ENCODE measurements around the gene NME9. TPM values are rescaled to one million over a fixed set of nuclear protein-coding genes. Genes with fewer than 3 reads are reported as not detected.

NME9 gene
- total RNA-seq, 4 donors from 2014 or later, result 1.3 to 5.0 TPM; not detected in 2

DNA sequence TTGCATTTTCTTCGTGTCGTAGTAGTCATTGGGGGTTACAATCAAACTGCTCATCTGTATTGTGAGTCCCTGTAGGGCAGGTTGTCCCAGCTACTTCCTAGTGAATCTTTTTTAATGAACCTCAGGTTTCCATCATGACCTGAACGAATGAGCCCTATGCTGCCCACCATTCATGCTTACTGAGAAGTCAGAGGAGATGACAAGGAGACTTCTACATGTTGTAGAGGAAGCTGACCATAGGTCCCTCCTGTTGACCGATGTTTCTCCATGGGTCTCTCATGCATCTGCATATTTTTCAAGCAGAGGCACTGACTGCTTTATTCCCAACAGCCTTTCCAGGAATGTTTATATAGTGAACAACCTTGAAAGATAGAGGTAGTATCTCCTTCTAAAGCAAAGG lies 5.0 kb upstream of the NME9 start:
- Histone ChIP-seq H3K4me1 (peaks cover 0 to 8% of the 10 kb centered on the region in 2 donors), H3K9me3 (no peaks in the 10 kb centered on the region), H3K27me3 (no peaks in the 10 kb centered on the region), H3K27ac (no peak overlapping the region), H3K36me3 (no peaks in the 10 kb centered on the region), H3K4me3 (no peak overlapping the region)
- intact Hi-C loops (cut with DNase I; ENCODE audit: low total_unique reads), result loop anchor here (10.0 kb wide), 1 partner anchor 70 kb away; no protein-coding TSS in a partner anchor
- TF ChIP-seq, protein P1, sequence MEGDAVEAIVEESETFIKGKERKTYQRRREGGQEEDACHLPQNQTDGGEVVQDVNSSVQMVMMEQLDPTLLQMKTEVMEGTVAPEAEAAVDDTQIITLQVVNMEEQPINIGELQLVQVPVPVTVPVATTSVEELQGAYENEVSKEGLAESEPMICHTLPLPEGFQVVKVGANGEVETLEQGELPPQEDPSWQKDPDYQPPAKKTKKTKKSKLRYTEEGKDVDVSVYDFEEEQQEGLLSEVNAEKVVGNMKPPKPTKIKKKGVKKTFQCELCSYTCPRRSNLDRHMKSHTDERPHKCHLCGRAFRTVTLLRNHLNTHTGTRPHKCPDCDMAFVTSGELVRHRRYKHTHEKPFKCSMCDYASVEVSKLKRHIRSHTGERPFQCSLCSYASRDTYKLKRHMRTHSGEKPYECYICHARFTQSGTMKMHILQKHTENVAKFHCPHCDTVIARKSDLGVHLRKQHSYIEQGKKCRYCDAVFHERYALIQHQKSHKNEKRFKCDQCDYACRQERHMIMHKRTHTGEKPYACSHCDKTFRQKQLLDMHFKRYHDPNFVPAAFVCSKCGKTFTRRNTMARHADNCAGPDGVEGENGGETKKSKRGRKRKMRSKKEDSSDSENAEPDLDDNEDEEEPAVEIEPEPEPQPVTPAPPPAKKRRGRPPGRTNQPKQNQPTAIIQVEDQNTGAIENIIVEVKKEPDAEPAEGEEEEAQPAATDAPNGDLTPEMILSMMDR (IDR thresholded peaks at IDR 0.05), result no peak
- no peak for TF ChIP-seq POLR2A (IDR thresholded peaks at IDR 0.05)
- no peak for DNase-seq

DNA sequence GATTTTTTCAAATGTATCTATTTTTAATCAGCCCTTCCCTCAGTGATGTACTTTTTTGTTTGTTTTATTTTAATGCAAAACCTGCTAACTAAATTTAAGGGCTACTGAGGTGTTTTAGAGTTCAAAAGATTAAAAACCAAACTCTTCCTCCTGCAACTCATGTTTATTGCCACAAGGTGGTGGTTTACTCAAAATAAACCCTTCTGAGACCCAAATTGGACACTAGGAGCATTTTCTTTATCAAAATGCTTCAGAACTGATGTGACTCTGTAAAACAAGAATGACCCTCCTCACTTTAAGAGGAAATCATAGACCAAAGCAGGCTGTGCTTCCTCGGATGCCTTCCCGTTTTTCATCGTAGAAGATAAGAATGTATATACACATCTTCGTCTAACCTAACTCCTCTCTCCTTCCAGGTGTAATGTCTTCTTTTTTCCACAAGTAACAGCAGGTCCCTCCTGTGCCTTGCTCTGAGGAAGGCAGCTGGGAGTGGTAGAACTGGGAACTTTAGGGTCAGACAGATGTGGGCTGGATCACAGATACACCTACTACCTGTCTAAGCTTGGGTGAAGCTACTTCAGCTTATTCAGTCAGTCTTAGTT lies 2.9 kb upstream of the NME9 start:
- intact Hi-C loops (cut with DNase I; ENCODE audit: low total_unique reads), result loop anchor here (10.0 kb wide), 1 partner anchor 72 kb away; no protein-coding TSS in a partner anchor
- DNase-seq, result no peak

DNA sequence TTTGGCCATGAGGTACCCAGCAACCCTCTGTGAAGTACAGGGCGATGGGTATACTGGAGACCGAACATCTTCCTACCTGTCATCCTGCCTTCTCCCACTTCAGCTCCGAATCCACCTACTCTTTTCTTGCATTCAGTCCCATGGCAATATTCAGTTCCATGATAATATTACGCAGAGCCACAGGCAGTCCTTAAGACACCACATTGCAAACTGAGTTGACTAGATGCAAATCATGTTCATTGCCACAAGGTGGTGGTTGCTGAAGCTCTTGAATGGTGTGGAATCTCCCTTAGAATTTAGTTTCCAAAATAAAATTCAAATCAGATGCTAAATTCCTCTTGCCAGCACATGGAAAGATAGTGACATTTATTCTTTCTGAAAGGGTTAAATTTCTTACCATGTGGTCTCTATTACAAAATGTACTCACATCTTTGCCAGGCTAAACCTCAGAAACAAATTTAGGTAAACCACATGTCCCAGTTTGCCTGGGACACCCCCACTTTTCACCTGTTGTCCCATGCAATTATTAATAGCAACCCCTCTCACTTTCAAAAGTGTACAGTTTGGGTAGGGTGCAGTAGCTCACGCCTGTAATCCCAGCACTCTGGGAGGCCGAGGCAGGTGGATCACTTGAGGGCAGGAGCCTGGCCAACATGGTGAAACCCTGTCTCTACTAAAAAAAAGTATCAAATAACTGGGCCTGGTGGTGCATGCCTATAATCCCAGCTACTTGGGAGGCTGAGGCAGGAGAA lies 1.7 kb upstream of the NME9 start:
- TF ChIP-seq, protein P1 (IDR thresholded peaks at IDR 0.05), result no peak
- no peak for TF ChIP-seq POLR2A (IDR thresholded peaks at IDR 0.05)
- intact Hi-C loops (cut with DNase I; ENCODE audit: low total_unique reads), result loop anchor here (10.0 kb wide), 1 partner anchor 73 kb away; no protein-coding TSS in a partner anchor
- Histone ChIP-seq H3K27ac (no peak overlapping the region), H3K4me3 (no peak overlapping the region), H3K36me3 (no peaks in the 10 kb centered on the region), H3K27me3 (no peaks in the 10 kb centered on the region), H3K4me1 (peaks cover 3 to 10% of the 10 kb centered on the region in 2 donors), H3K9me3 (no peaks in the 10 kb centered on the region)
- no peak for DNase-seq

More for the DNA sequence above, 2.9 kb upstream of the NME9 start:
- Histone ChIP-seq H3K27ac (no peak overlapping the region), H3K27me3 (no peaks in the 10 kb centered on the region), H3K4me1 (peaks cover 3 to 10% of the 10 kb centered on the region in 2 donors), H3K9me3 (no peaks in the 10 kb centered on the region), H3K4me3 (no peak overlapping the region), H3K36me3 (no peaks in the 10 kb centered on the region)
- TF ChIP-seq, protein P1 (IDR thresholded peaks at IDR 0.05), result peak; percentile 63 to 81 (median 66)
- TF ChIP-seq POLR2A (IDR thresholded peaks at IDR 0.05), result no peak

DNA sequence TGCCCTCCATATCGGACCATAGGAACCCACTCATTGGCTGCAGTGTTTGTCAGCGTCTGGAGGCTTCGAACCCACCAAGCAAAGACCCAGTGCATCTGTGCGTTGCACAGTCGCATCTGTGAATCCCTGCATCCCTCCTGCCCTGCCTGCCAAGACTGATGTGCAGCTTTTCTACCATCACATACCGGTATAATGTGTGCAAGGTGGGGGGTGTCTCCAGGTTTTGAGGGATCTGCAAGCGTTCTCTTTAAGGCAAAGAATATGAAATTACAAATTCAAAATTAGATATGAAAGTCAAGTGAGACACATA lies 288 bp upstream of the NME9 start:
- intact Hi-C loops (cut with DNase I; ENCODE audit: low total_unique reads), result loop anchor here (10.0 kb wide), 1 partner anchor 75 kb away; no protein-coding TSS in a partner anchor
- Histone ChIP-seq H3K36me3 (no peaks in the 10 kb centered on the region), H3K4me1 (peaks cover 3 to 10% of the 10 kb centered on the region in 2 donors), H3K4me3 (peak overlapping the region; percentile 54 to 72), H3K27ac (peak overlapping the region; percentile 46 to 47), H3K27me3 (no peaks in the 10 kb centered on the region), H3K9me3 (no peaks in the 10 kb centered on the region)
- TF ChIP-seq POLR2A (IDR thresholded peaks at IDR 0.05), result no peak
- TF ChIP-seq, protein P1 (IDR thresholded peaks at IDR 0.05), result no peak
- no peak for DNase-seq

DNA sequence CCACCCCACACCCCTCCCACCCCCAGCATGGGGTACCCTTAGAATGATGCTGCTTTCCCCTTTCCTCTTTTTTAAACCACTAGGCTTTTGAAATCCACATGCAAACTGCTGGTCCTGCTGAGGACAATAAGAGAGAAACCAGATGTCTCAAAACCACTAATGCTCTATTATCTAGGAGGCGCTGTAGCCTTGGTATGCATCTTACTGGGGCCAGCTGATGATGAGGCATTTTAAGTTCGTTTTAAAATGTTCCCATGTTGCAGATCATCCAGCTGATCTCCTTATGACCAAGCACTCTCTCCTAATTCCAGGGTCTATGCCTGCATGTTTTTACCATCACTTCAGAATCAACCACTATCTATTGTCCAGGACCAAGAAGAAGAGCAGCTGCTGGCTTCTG lies 1.3 kb downstream of the NME9 start:
- no peak for DNase-seq
- intact Hi-C loops (cut with DNase I; ENCODE audit: low total_unique reads), result no loop called here
- Histone ChIP-seq H3K27me3 (no peaks in the 10 kb centered on the region), H3K4me1 (peaks cover 3 to 10% of the 10 kb centered on the region in 2 donors), H3K9me3 (no peaks in the 10 kb centered on the region), H3K36me3 (no peaks in the 10 kb centered on the region), H3K27ac (no peak overlapping the region), H3K4me3 (no peak overlapping the region)
- TF ChIP-seq, protein P1 (IDR thresholded peaks at IDR 0.05), result no peak
- TF ChIP-seq POLR2A (IDR thresholded peaks at IDR 0.05), result no peak

Measured in uterus (tissue), 4 donors.